HepG2 (cell line): Measurements from ENCODE around the gene PARP2. TPM values are rescaled to one million over a fixed set of nuclear protein-coding genes. Genes with fewer than 3 reads are reported as not detected.

Experiments used
- BRD4 ChIP-seq: sonication (generic); formaldehyde crosslinking; IDR thresholded peaks from 2 replicates; pipeline ENCODE4 v1.4.0; 2020; ENCODE audit warnings: missing genetic modification reagents
- GATAD2A ChIP-seq: IDR thresholded peaks from 2 replicates; pipeline ENCODE4 v1.6.1; 2016
- GTF3A ChIP-seq: sonication (generic); formaldehyde crosslinking; conservative IDR thresholded peaks from 2 replicates; pipeline ENCODE4 v1.4.0; 2020; ENCODE audit warnings: mild to moderate bottlenecking, missing genetic modification reagents
- HOXD1 ChIP-seq: sonication (generic); formaldehyde crosslinking; IDR thresholded peaks from 2 replicates; pipeline ENCODE4 v1.5.0; 2020; ENCODE audit warnings: missing genetic modification reagents
- MAFG ChIP-seq: sonication (generic); formaldehyde crosslinking; IDR thresholded peaks from 2 replicates; pipeline ENCODE4 v1.5.1; 2020; ENCODE audit warnings: mild to moderate bottlenecking, missing genetic modification reagents
- SOX5 ChIP-seq: IDR thresholded peaks from 2 replicates; pipeline ENCODE4 v1.6.1; 2016; ENCODE audit warnings: borderline replicate concordance
- U2AF1 ChIP-seq: fragments of 200-400 bp; formaldehyde crosslinking; optimal IDR thresholded peaks from 2 replicates; pipeline ENCODE3; 2017; ENCODE audit warnings: mild to moderate bottlenecking, low read depth, low read length
- ZKSCAN1 ChIP-seq: fragments of 150-350 bp; IDR thresholded peaks from 2 replicates; pipeline ENCODE4 v1.6.1; 2014; ENCODE audit warnings: low read length
- ZNF138 ChIP-seq: sonication (generic); formaldehyde crosslinking; IDR thresholded peaks from 2 replicates; pipeline ENCODE4 v1.5.0; 2020; ENCODE audit warnings: mild to moderate bottlenecking, low read depth, missing genetic modification reagents
- ZNF260 ChIP-seq: sonication (generic); formaldehyde crosslinking; IDR thresholded peaks from 2 replicates; pipeline ENCODE4 v1.4.0; 2020; ENCODE audit warnings: missing genetic modification reagents, low read depth, mild to moderate bottlenecking, borderline replicate concordance
- ZNF501 ChIP-seq: sonication (generic); formaldehyde crosslinking; IDR thresholded peaks from 2 replicates; pipeline ENCODE4 v1.5.1; 2020; ENCODE audit warnings: mild to moderate bottlenecking, moderate library complexity, missing genetic modification reagents
- ZNF569 ChIP-seq: sonication (generic); formaldehyde crosslinking; IDR thresholded peaks from 2 replicates; pipeline ENCODE4 v1.5.0; 2020; ENCODE audit warnings: mild to moderate bottlenecking, missing genetic modification reagents, moderate library complexity, borderline replicate concordance
- ZNF703 ChIP-seq: sonication (generic); formaldehyde crosslinking; IDR thresholded peaks from 2 replicates; pipeline ENCODE4 v1.5.1; 2020; ENCODE audit warnings: missing genetic modification reagents, mild to moderate bottlenecking, moderate library complexity, borderline replicate concordance
- ZNF75D ChIP-seq: sonication (generic); formaldehyde crosslinking; IDR thresholded peaks from 2 replicates; pipeline ENCODE4 v1.8.1; 2023; ENCODE audit warnings: missing genetic modification reagents, mild to moderate bottlenecking, borderline replicate concordance
- ZNF777 ChIP-seq: sonication (generic); formaldehyde crosslinking; IDR thresholded peaks from 2 replicates; pipeline ENCODE4 v1.4.0; 2020; ENCODE audit warnings: missing genetic modification reagents
- polyA plus RNA-seq, 8 experiments: library from polyadenylated mRNA; depleted of rRNA in 3 of 8; stranded (reverse) in 7 of 8; unstranded in 1 of 8; fragments of >200 nt; fragmentation: Illumina TruSeq in 4 of 8; extraction: Trizol in 4 of 8; gene quantifications; 2 replicates each; pipeline versions ENCODE4 v1.2.1 to v1.2.3, GENCODE V29; 2011 to 2016; ENCODE audit warnings: low read depth in 4 of 8, missing spikeins in 1 of 8, mixed read lengths in 1 of 8; ENCODE audit not compliant: insufficient read depth in 1 of 8
- total RNA-seq, 5 experiments: library from RNA; depleted of rRNA; stranded (reverse); fragments of >200 nt; fragmentation: Illumina TruSeq; extraction: Trizol; gene quantifications; 2 replicates each; pipeline ENCODE4 v1.2.3, GENCODE V29; 2016; ENCODE audit warnings: low read depth in 1 of 5
- TF ChIP-seq, protein P1 (sequence below): sonication (generic); formaldehyde crosslinking; IDR thresholded peaks from 2 replicates; pipeline ENCODE4 v1.8.0; 2022; ENCODE audit warnings: missing genetic modification reagents, mild to moderate bottlenecking, inconsistent platforms, borderline replicate concordance
- TF ChIP-seq, protein P2 (sequence below): IDR thresholded peaks from 2 replicates; pipeline ENCODE4 v1.6.1; 2016; ENCODE audit warnings: control low read depth
- TF ChIP-seq, protein P3 (sequence below): sonication (generic); formaldehyde crosslinking; IDR thresholded peaks from 2 replicates; pipeline ENCODE4 v1.4.0; 2020; ENCODE audit warnings: mild to moderate bottlenecking, missing genetic modification reagents
- TF ChIP-seq, protein P4 (sequence below): sonication (generic); formaldehyde crosslinking; IDR thresholded peaks from 2 replicates; pipeline ENCODE4 v1.4.0; 2020; ENCODE audit warnings: missing genetic modification reagents, mild to moderate bottlenecking, borderline replicate concordance
- TF ChIP-seq, protein P5 (sequence below): sonication (generic); formaldehyde crosslinking; IDR thresholded peaks from 2 replicates; pipeline ENCODE4 v1.4.0; 2020; ENCODE audit warnings: missing genetic modification reagents

PARP2 gene
- total and polyA plus RNA-seq, 2 of the 13 experiments (the other 11 are each of a cell fraction or from before 2014, with no cell fraction given): 37.3 to 38.4 TPM

DNA sequence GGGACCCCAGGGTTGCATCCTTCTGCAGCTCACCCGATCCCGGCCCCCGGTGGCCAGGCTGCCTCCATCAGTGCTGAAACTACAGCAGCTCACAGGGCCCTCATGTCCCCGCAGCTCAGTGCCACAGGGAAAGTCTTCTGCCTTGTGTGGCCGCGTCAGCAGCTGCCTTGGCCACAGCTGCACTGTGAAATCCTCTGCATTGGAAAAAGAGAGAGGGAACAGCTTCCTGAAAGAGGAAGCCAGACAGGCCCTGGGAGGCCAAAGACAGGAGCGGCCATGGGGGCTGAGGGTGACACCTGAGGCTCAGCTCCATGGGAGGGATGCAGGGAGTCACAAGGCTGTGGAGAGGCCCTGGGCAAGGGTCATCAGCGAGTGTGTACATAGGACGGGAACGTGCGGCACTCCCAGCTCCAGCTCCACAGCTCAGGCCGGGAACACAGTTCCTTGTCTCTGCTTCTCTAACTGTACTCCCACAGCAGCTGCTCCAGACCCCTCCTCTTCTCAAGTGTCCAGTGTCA lies 32.7 kb downstream of the PARP2 start (continued):
- TF ChIP-seq, protein P1, sequence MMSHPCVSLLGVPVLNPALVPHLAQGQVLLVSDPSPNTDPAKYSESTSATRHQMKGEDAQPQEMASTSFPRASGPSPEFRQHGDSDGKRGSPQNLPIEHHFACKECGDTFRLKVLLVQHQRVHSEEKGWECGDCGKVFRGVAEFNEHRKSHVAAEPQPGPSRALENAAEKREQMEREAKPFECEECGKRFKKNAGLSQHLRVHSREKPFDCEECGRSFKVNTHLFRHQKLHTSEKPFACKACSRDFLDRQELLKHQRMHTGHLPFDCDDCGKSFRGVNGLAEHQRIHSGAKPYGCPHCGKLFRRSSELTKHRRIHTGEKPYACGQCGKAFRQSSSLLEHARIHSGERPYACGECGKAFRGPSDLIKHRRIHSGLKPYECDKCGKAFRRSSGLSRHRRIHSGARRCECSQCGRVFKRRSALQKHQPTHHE (CRISPR knock-in tag): no peak
- TF ChIP-seq ZNF501 (CRISPR knock-in tag) (peak; percentile 51), ZNF703 (CRISPR knock-in tag) (no peak), MAFG (no peak), SOX5 (CRISPR knock-in tag) (peak; percentile 44; the same call in 1 of the 2 replicates), ZKSCAN1 (no peak), ZNF138 (CRISPR knock-in tag) (no peak), GATAD2A (CRISPR knock-in tag) (peak; percentile 47; the same call in 1 of the 2 replicates), ZNF260 (CRISPR knock-in tag) (no peak), ZNF569 (CRISPR knock-in tag) (0 out of 2 replicates have a peak, but pooled peaks have one; percentile 40), ZNF777 (CRISPR knock-in tag) (no peak), U2AF1 (no peak), HOXD1 (CRISPR knock-in tag) (no peak), ZNF75D (CRISPR knock-in tag) (no peak), GTF3A (no peak), BRD4 (CRISPR knock-in tag) (no peak)
- TF ChIP-seq, protein P2, sequence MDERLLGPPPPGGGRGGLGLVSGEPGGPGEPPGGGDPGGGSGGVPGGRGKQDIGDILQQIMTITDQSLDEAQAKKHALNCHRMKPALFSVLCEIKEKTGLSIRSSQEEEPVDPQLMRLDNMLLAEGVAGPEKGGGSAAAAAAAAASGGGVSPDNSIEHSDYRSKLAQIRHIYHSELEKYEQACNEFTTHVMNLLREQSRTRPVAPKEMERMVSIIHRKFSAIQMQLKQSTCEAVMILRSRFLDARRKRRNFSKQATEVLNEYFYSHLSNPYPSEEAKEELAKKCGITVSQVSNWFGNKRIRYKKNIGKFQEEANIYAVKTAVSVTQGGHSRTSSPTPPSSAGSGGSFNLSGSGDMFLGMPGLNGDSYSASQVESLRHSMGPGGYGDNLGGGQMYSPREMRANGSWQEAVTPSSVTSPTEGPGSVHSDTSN: no peak
- TF ChIP-seq, protein P3, sequence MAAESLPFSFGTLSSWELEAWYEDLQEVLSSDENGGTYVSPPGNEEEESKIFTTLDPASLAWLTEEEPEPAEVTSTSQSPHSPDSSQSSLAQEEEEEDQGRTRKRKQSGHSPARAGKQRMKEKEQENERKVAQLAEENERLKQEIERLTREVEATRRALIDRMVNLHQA: no peak
- TF ChIP-seq, protein P4, sequence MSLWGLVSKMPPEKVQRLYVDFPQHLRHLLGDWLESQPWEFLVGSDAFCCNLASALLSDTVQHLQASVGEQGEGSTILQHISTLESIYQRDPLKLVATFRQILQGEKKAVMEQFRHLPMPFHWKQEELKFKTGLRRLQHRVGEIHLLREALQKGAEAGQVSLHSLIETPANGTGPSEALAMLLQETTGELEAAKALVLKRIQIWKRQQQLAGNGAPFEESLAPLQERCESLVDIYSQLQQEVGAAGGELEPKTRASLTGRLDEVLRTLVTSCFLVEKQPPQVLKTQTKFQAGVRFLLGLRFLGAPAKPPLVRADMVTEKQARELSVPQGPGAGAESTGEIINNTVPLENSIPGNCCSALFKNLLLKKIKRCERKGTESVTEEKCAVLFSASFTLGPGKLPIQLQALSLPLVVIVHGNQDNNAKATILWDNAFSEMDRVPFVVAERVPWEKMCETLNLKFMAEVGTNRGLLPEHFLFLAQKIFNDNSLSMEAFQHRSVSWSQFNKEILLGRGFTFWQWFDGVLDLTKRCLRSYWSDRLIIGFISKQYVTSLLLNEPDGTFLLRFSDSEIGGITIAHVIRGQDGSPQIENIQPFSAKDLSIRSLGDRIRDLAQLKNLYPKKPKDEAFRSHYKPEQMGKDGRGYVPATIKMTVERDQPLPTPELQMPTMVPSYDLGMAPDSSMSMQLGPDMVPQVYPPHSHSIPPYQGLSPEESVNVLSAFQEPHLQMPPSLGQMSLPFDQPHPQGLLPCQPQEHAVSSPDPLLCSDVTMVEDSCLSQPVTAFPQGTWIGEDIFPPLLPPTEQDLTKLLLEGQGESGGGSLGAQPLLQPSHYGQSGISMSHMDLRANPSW (CRISPR knock-in tag): peak; percentile 74; the same call in 1 of the 2 replicates
- TF ChIP-seq, protein P5, sequence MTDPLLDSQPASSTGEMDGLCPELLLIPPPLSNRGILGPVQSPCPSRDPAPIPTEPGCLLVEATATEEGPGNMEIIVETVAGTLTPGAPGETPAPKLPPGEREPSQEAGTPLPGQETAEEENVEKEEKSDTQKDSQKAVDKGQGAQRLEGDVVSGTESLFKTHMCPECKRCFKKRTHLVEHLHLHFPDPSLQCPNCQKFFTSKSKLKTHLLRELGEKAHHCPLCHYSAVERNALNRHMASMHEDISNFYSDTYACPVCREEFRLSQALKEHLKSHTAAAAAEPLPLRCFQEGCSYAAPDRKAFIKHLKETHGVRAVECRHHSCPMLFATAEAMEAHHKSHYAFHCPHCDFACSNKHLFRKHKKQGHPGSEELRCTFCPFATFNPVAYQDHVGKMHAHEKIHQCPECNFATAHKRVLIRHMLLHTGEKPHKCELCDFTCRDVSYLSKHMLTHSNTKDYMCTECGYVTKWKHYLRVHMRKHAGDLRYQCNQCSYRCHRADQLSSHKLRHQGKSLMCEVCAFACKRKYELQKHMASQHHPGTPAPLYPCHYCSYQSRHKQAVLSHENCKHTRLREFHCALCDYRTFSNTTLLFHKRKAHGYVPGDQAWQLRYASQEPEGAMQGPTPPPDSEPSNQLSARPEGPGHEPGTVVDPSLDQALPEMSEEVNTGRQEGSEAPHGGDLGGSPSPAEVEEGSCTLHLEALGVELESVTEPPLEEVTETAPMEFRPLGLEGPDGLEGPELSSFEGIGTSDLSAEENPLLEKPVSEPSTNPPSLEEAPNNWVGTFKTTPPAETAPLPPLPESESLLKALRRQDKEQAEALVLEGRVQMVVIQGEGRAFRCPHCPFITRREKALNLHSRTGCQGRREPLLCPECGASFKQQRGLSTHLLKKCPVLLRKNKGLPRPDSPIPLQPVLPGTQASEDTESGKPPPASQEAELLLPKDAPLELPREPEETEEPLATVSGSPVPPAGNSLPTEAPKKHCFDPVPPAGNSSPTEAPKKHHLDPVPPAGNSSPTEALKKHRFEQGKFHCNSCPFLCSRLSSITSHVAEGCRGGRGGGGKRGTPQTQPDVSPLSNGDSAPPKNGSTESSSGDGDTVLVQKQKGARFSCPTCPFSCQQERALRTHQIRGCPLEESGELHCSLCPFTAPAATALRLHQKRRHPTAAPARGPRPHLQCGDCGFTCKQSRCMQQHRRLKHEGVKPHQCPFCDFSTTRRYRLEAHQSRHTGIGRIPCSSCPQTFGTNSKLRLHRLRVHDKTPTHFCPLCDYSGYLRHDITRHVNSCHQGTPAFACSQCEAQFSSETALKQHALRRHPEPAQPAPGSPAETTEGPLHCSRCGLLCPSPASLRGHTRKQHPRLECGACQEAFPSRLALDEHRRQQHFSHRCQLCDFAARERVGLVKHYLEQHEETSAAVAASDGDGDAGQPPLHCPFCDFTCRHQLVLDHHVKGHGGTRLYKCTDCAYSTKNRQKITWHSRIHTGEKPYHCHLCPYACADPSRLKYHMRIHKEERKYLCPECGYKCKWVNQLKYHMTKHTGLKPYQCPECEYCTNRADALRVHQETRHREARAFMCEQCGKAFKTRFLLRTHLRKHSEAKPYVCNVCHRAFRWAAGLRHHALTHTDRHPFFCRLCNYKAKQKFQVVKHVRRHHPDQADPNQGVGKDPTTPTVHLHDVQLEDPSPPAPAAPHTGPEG (CRISPR knock-in tag): no peak
